Vagina (tissue), 2 donors: Measurements from ENCODE around the gene FUT8.

Source experiments
- POLR2A ChIP-seq, 2 donors: fragments of 450-650 bp; IDR thresholded peaks; one replicate each; pipeline ENCODE4 v1.6.1; 2017; ENCODE audit warnings: antibody characterized with exemption in 2 of 2, mild to moderate bottlenecking in 2 of 2, moderate library complexity in 2 of 2
- TF ChIP-seq, protein P1 (sequence below), 3 experiments: fragments of 450-650 bp in 2 of 3; fragments of 200-600 bp in 1 of 3; sonication (generic) in 1 of 3; IDR thresholded peaks; one replicate each; pipeline ENCODE4 v1.5.1; 2017 to 2019; ENCODE audit warnings: antibody characterized with exemption in 3 of 3, mild to moderate bottlenecking in 2 of 3, moderate library complexity in 2 of 3

DNA sequence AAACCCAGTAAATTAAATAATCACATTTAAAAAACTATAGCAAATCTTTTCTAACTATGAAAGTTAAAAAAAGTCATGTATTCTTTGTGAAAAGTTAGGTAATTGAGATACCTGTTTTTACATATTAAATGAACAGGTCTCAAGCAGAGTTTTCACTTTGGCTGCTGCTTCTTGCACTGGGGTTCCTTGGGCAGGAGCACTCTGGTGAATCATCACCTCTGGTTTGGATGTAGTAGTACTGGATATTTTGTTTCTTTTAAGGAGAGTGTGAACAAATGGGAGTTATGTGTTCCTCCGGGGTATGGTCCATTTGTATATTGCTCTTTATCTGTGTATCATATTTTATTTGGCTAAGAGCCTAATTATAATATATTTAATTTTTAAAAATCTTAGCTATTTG lies 82.7 kb downstream of the FUT8 start:
- TF ChIP-seq, protein P1, sequence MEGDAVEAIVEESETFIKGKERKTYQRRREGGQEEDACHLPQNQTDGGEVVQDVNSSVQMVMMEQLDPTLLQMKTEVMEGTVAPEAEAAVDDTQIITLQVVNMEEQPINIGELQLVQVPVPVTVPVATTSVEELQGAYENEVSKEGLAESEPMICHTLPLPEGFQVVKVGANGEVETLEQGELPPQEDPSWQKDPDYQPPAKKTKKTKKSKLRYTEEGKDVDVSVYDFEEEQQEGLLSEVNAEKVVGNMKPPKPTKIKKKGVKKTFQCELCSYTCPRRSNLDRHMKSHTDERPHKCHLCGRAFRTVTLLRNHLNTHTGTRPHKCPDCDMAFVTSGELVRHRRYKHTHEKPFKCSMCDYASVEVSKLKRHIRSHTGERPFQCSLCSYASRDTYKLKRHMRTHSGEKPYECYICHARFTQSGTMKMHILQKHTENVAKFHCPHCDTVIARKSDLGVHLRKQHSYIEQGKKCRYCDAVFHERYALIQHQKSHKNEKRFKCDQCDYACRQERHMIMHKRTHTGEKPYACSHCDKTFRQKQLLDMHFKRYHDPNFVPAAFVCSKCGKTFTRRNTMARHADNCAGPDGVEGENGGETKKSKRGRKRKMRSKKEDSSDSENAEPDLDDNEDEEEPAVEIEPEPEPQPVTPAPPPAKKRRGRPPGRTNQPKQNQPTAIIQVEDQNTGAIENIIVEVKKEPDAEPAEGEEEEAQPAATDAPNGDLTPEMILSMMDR (IDR thresholded peaks at IDR 0.05) = no peak
- TF ChIP-seq POLR2A (IDR thresholded peaks at IDR 0.05) = no peak
